HG03521 (cell line): ENCODE data around the gene METTL26.

ENCODE experiments used
- ATAC-seq: cut with Tn5 transposase; IDR thresholded peaks from one replicate; pipeline ENCODE4 v1.9.1; 2021; ENCODE audit warnings: mild to moderate bottlenecking, moderate library complexity; ENCODE audit not compliant: unreplicated experiment

The METTL26 gene

DNA sequence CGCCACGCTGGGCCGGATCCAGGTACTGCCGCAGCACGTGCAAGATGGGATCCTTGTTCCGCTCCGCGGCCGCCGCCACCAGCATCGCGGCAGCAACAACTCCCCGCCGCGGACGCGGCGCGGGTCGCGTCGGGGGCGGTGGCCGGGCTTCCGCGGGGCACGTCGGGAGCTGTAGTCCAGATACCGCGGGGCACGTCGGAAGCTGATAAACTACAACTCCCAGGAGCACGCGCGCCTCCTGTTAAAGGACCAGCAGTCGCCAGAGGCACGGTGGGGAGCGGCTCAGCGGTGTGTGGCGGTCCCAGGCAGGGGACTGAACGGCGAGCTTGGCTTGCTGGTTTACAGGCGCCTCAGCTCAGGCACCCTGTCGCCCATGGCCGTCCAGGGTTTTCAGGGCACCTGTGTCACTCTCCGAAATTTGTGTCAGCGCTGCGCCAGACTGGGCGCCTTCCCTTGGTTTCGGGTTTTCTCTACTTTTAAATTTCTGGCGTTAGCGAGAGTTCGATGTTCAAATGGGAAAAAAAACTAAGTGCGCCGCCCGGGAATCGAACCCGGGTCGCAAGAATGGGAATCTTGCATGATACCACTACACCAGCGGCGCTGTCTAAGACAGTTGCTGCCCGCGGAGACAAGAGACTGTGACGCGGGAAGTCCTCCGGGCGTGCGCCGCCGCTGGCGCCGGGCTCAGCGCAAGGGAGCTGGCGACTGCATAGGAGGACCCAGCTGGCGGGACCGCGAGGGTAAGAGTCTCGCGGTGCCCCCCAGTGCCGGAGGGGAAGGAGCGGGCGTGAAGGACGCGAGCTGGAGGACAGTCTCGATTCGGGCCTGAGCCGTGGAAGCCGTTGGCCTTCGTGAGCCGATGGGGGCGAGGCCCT is at the start of gene METTL26:
METTL26 (minus strand) TSS at position 100 of the 875 bp plus-strand sequence; CDS start at position 85, 15 bp downstream.
- peak; percentile 52 for ATAC-seq

DNA sequence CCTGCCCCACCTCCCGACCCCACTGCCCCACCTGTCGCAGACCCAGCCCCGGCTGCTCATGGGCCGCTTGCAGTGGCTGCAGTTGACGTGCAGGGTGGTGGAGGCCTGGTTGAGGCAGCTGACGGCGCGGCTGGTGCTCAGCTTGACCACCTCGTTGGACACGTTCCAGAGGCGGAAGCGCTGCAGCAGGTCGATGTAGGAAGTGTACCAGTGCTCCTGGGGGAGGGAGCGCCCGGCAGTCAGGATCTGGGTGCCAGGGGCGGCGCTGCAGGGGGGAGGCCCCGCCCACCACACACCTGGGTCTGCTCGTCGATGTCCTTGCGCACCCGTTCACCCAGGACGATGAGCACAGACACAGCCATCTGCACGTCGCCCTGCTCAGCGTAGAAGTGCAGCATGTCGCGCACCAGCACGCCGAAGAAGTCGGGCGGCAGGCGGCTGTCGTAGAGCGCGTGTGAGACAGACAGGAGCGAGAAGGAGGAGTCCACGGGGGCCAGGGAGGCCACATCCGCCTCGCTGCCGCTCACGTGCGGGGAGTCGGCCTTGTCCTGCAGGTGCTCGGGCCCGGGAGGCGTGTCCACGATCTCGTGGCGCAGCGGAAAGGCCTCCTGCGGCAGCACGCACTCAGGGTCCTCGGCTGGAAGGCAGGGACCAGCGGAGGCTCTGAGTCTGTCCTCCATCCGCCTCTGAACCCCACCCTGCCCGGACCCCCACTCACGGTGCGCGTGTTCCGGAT is 49.0 kb upstream of the METTL26 start:
- no peak for ATAC-seq

DNA sequence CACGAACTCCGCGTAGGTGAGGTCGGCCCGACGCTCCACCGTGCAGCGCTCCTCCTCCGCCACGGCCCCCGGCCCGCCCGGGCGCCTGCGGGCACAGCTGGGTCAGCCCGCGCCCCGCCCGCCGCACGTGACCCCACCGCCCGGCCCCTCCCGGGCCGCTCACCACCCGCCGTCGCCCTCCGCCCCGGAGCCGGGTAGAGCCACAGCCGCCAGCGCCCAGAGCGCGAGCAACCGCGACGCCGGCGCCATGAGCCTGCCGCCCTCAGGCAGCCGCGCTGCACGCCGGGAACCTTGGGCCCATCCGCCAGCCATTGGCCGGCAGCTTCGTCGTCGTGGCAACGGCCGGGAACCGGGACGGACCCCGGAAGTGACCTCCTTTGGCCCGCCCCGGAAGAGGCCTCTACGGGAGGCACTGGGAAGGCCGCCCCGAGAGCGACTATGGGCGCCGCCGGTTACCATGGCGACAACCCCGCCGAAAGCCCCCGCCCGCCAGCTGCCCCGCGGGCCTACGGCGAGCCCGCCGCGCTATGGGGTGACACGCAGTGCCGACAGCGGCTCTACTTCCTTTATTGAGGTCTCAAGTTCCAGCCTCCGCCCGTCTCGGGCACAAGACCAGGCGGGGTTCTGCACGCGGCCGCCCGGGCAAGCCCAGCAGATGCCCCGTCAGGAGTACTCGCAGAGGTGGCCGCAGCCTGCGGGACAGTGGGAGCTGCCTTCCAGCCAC is 48.1 kb upstream of the METTL26 start, which contains the start of gene JMJD8:
JMJD8 (minus strand) TSS at position 264 of the 724 bp plus-strand sequence; CDS start at position 249, 15 bp downstream.
- peak; percentile 63 for ATAC-seq

DNA sequence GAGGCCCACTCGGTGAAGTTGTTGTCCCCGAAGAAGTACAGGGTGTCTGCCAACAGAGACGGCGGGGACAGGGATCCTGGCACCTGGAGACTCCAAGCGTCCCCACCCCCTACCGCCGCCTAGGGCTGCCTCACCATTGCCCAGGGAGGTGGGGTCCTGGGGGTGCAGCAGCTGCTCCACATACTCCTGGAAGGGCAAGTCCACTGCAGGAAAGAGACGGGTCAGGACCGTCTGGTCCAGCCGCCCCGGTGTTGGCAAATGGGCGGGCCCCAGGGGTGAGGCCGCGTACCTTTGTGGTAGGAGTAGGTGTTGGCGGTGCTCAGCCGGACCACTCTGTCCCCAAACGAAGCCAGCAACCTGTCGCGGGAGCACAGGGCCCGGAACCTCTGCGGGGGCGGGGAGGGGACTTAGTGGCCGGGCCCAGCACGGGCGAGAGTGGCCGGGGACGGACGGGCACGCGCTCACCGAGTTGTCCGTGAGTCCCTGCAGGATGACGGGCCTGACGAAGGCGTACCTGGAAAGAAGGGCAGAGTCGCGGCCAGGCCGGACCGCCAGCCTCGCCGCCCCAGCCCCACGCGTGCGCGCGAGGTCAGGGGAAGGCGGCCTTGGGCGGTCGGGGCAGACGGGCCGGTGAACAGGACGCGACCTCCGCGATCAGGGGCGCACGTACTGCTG is 47.4 kb upstream of the METTL26 start:
- ATAC-seq, result no peak

DNA sequence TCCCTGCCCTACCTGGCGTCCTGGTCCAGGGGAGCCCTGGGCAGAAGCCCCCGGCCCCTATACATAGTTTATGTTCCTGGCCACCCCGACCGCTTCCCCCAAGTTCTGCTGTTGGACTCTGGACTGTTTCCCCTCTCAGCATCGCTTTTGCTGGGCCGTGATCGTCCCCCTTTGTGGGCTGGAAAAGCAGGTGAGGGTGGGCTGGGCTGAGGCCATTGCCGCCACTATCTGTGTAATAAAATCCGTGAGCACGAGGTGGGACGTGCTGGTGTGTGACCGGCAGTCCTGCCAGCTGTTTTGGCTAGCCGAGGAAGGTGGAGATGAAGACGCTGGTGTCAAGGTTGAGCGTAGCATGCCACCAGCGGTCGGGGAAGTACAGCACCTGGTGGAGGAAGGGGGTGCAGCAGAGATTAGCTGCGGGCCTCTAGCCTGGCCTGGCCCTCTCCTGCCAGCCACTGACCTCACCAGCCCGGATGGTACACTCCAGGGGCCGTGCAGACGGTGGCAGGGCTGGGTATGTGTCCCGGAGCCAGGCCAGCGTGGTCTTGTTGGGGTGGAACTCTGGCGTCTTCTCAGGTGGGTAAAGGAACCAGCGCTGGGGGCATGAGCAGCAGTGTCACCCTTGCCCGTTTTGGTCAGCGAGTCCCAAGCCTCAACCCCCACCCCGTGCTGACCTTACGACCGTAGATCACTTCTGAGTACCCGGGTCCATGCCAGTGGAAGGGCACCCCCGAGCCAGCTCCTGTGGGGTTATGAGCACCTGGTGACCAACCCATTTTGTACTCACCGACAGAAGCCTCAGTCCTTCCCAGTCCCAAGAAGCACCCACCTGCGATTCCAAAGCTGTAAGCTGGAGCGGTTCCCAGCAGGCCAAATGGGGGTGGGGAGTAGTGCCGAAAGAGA is 46.6 kb upstream of the METTL26 start:
- ATAC-seq, result no peak

DNA sequence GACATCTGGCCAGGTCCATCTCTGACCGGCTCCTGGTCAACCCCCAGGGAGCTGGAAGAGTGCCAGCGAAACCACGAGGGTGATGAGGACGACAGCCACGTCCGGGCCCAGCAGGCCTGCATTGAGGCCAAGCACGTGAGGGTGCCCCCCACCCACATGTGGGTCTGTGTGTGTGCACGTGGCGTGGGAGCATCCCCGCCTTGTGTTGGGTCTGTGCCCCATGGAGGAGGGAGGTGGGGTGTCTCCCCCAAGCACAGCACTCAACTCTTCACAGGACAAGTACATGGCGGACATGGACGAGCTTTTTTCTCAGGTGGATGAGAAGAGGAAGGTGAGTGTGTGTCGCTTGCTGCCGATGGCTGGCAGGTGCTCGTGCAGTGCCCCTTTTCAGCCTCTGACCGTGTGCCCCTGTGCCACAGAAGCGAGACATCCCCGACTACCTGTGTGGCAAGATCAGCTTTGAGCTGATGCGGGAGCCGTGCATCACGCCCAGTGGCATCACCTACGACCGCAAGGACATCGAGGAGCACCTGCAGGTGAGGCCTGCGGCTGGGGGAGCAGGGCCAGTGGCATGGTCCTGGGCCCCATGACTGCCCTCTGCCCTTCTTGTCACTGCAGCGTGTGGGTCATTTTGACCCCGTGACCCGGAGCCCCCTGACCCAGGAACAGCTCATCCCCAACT is 45.8 kb upstream of the METTL26 start:
- ATAC-seq, result no peak

DNA sequence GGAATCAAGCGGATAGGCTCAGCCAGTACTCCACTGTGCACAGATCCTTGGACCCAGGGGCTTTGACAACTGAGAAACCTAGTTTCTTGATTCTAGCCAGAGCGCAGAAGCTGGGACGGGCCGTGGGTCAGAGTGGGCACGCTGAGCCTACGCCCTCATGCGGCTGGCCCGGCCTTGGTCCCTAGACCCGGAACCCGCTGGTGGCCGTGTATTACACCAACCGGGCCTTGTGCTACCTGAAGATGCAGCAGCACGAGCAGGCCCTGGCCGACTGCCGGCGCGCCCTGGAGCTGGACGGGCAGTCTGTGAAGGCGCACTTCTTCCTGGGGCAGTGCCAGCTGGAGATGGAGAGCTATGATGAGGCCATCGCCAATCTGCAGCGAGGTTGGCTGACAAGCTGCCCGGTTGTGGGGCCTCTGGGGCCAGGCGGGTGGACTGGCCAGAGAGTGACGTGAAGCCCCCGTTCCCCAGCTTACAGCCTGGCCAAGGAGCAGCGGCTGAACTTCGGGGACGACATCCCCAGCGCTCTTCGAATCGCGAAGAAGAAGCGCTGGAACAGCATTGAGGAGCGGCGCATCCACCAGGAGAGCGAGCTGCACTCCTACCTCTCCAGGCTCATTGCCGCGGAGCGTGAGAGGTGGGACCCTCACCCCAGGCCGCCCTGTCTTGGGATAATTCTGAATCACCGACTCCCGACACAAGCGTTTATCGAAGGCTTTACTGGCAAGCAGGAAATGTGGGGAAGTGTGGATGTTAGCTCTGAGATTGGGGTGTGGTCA is 45.1 kb upstream of the METTL26 start:
- ATAC-seq, result no peak

DNA sequence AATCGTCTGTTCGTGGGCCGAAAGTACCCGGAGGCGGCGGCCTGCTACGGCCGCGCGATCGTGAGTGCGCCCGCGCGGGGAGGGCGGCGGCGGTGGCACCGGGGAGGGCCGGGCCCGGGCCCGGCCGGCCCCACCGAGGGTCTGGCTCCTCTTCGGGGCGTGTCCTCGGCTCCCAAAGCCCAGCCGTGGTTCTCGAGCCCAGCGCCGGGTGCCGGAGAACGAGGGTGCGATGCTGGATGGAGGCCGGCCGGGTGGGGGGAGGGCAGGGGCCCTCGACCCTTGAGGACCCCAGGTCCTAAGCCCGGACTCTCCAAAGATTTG is 44.5 kb upstream of the METTL26 start:
- no peak for ATAC-seq

DNA sequence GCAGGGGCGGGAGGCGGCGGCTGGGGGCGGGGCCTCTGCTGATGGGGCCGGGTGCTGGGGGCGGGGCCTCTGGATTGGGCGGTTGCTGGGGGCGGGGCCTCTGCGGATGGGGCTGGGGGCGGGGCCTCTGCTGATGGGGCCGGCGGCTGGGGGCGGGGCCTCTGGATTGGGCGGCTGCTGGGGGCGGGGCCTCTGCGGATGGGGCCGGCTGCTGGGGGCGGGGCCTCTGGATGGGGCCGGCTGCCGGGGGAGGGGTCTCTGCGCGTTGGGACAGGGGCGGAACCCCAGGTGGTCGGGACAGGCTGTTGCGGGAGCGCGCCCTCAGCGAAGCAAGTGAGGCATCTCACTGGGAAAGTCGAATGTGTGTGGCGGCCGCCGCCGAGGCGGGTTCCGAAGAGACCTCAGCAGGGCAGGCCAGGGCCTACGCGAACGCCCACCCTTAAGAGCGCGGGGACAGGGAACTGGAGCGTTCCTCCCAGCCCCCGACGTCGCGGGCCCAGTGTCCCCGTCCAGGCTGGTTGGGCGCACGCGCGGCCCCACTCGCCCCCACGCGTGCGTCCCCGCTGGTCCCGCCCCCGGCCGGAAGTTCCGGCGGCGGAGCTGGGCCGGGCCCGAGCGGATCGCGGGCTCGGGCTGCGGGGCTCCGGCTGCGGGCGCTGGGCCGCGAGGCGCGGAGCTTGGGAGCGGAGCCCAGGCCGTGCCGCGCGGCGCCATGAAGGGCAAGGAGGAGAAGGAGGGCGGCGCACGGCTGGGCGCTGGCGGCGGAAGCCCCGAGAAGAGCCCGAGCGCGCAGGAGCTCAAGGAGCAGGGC is 43.9 kb upstream of the METTL26 start, which contains the start of gene STUB1:
STUB1 (plus strand) TSS at position 597 of the 811 bp plus-strand sequence; CDS start at position 713, 116 bp downstream.
- peak; percentile 38 for ATAC-seq

DNA sequence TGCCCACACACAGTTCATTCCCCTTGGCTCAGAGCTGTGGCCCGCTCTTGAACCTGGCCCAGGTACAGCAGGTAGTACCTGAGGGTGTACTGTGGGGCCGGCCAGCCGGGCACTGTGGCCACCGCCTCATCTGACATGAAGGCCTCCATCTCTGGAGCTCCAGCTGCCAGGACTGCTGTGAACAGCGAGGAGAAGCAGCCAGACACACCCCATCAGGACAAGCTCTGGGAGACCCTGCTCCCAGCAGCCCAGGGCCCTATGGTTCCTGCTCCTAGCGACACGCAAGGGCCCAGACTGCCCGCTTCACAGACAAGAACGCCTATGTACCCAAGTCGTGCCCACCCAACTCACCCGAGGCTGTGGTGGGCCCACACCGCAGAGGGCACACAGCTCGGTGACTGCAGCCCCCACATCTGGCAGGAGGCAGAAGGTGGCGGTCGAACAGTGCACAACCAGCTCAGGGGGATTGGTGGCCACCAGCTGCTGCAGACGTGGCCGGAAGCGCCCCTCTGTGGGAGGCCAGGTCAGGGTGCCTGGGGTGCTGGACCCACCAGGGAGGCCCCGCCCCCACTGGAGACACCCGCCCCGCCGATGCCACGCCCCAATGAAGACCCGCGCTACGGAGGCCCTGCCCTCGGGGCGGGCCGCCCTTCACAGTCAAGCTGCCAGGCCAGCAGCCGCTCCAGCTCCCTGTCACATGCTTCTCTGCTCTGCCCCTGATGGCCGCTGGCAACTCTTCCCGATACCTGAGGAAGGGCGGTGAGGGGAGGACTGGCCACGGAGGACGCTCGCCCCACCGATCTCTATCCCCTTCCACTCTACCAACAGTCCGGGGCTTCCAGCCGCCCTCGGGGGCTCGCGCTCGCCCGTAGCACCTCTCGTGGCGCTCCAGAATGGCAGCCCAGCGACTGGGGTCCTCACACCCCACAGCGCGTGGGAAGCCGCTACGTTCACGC is 43.0 kb upstream of the METTL26 start:
- ATAC-seq, result no peak

DNA sequence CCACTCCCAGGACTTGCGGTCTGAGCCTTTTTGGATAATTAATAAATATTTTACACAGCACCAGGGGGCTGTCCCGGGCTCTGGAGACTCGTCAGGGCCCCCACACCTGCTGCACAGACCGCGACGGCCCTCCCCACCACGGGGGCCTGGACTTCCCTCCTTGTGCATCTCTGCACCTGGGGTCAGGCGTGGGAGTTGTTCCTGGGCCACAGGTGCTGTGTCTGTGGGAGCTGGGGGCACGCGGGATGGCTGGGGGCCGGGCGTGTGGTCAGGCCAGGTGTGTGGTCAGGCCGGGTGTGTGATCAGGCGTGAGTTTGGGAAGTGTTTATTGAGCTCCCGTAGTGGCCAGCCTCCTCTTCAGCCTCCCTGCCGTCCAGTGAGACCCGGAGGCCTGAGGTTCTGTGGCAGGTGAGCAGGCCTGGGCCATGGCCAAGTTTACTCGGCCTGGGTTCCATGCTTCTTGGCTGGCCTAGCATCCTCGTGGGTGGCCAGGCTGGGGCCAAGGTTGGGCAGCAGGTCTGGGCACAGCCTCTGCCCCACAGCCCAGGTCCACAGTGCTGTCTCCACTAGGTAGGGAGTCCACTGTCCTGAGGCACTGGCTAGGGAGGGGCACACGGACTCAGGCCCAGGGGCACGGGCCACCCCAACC is 42.2 kb upstream of the METTL26 start:
- no peak for ATAC-seq

DNA sequence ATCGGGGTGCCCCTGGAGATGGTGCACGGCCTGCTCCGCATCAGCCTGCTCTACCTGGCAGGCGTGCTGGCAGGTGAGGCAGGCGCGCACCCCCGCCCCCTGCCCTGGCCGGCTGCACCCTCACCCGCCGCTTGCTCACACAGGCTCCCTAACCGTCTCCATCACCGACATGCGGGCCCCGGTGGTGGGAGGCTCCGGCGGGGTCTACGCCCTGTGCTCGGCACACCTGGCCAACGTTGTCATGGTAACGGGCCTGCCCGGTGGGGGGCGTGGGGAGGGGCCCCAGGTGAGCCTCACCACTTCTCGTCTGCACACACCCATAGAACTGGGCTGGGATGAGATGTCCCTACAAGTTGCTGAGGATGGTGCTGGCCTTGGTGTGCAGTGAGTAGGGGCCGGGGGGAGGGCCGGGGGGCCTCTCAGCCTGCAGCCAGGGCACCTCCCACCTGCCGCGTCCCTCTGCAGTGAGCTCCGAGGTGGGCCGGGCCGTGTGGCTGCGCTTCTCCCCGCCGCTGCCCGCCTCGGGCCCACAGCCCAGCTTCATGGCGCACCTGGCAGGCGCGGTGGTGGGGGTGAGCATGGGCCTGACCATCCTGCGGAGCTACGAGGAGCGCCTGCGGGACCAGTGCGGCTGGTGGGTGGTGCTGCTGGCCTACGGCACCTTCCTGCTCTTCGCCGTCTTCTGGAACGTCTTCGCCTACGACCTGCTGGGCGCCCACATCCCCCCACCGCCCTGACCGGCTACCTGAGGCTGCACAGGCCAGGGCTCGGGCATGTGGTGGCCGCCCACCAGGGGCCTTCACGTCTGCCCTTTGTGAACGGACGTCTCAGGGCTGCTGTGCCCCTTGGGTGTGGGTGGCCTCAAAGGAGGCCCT is 41.4 kb upstream of the METTL26 start:
- ATAC-seq, result no peak

DNA sequence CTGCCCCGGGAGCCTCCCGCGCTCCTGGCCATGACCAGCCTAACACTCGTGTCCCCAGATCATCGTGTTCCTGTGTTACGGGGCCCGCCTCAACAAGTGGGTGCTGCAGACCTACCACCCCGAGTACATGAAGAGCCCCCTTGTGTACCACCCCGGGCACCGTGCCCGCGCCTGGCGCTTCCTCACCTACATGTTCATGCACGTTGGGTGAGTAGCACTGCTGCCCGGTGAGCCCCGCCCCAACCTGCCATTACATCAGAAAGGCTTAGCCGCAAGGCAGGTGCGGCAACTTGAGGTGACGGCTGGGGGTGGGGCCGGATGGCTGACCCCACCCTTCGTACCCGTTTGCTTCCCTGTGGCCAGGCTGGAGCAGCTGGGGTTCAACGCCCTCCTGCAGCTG is 40.8 kb upstream of the METTL26 start:
- ATAC-seq, result no peak

DNA sequence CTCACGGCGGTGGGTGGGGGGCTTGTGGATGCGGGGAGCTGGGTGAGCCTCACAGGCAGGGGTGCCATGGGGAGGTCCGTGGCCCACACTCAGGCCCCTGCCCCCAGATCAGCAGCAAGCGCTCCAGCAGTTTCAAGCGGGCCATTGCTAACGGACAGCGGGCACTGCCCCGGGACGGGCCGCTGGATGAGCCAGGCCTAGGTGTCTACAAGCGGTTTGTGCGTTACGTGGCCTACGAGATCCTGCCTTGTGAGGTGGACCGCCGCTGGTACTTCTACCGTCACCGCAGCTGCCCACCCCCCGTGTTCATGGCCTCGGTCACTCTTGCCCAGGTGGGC is 40.4 kb upstream of the METTL26 start:
- no peak for ATAC-seq
